Tibial artery (tissue), 4 donors: ENCODE results near the gene ARPC5L.
"Not testable (repeated sequence)": the region's sequence is repeated elsewhere in the genome, so short reads cannot be mapped to it uniquely, and the experiment has no call there.

Source experiments
- DNase-seq, 2 donors: peaks; one replicate each; pipeline ENCODE4 v3.0.0-alpha.2; 2019
- H3K27ac ChIP-seq, 2 donors: fragments of 200-600 bp; sonication (generic) in 1 of 2; 1 replicate in 1 of 2; 2 replicates in 1 of 2; pipeline ENCODE4 v1.5.1; 2018 to 2019; ENCODE audit warnings: mild to moderate bottlenecking in 1 of 2
- H3K27me3 ChIP-seq, 2 donors: fragments of 200-600 bp; sonication (generic) in 1 of 2; one replicate each; pipeline versions ENCODE4 v1.5.1 to v1.6.0; 2016 to 2019
- H3K36me3 ChIP-seq, 3 donors: fragments of 200-600 bp; sonication (generic) in 2 of 3; one replicate each; pipeline ENCODE4 v1.5.1; 2016 to 2019; ENCODE audit warnings: mild to moderate bottlenecking in 2 of 3
- H3K4me1 ChIP-seq, 4 donors: fragments of 200-600 bp; sonication (generic) in 2 of 4; 1 replicate in 3 of 4; 2 replicates in 1 of 4; pipeline ENCODE4 v1.5.1; 2016 to 2019
- H3K4me3 ChIP-seq, 2 donors: fragments of 200-600 bp; sonication (generic) in 1 of 2; 1 replicate in 1 of 2; 2 replicates in 1 of 2; pipeline ENCODE4 v1.5.1; 2018 to 2019; ENCODE audit warnings: mild to moderate bottlenecking in 2 of 2
- H3K9me3 ChIP-seq, 3 donors: fragments of 200-600 bp; sonication (generic) in 1 of 3; one replicate each; pipeline ENCODE4 v1.5.1; 2016 to 2019
- CTCF ChIP-seq, 2 experiments: fragments of 200-600 bp in 1 of 2; fragments of 450-650 bp in 1 of 2; IDR thresholded peaks; one replicate each; pipeline ENCODE4 v1.5.1; 2017 to 2019; ENCODE audit warnings: antibody characterized with exemption in 2 of 2, mild to moderate bottlenecking in 1 of 2, moderate library complexity in 1 of 2
- intact Hi-C: fragments of 100-400 bp; cut with DNase I; formaldehyde crosslinking; loops from one replicate; pipeline ENCODE4 v1.15.0; 2023; ENCODE audit warnings: low total_unique reads

ARPC5L gene

GRCh38 chr9:124830593-124830992, 31.3 kb upstream of the ARPC5L start:
- no peak for TF ChIP-seq CTCF (IDR thresholded peaks at IDR 0.05)

GRCh38 chr9:124831642-124832364, 30.1 kb upstream of the ARPC5L start:
- H3K36me3 ChIP-seq, result no peaks in the 10 kb centered on the region
- H3K27me3 ChIP-seq, result no peaks in the 10 kb centered on the region
- no peak for TF ChIP-seq CTCF (IDR thresholded peaks at IDR 0.05)
- H3K4me1 ChIP-seq, result peaks cover 0 to 38% (median 18%) of the 10 kb centered on the region in 4 donors
- DNase-seq, result no peak
- H3K9me3 ChIP-seq, result no peaks in the 10 kb centered on the region
- intact Hi-C loops, result no loop called here
- H3K27ac ChIP-seq, result peak overlapping the region in 1 of 2 donors; percentile 60
- no peak overlapping the region for H3K4me3 ChIP-seq

More at GRCh38 chr9:124830593-124830992, 31.3 kb upstream of the ARPC5L start:
- Histone ChIP-seq H3K36me3 (no peaks in the 10 kb centered on the region), H3K4me3 (no peak overlapping the region), H3K27me3 (no peaks in the 10 kb centered on the region), H3K9me3 (no peaks in the 10 kb centered on the region), H3K27ac (no peak overlapping the region), H3K4me1 (peaks cover 0 to 32% (median 18%) of the 10 kb centered on the region in 4 donors)
- intact Hi-C loops, result no loop called here
- no peak for DNase-seq

- Histone ChIP-seq H3K4me3 (no peak overlapping the region), H3K36me3 (no peaks in the 10 kb centered on the region)
Measured at GRCh38 chr9:124834591-124834990, 27.3 kb upstream of the ARPC5L start.

GRCh38 chr9:124835026-124835557, 26.8 kb upstream of the ARPC5L start:
- Histone ChIP-seq H3K4me1 (peaks cover 0 to 38% (median 18%) of the 10 kb centered on the region in 4 donors), H3K4me3 (no peak overlapping the region), H3K9me3 (no peaks in the 10 kb centered on the region), H3K36me3 (no peaks in the 10 kb centered on the region), H3K27me3 (peaks cover 0 to 4% of the 10 kb centered on the region in 2 donors), H3K27ac (peak overlapping the region; percentile 21 to 26)
- intact Hi-C loops, result no loop called here
- no peak for TF ChIP-seq CTCF (IDR thresholded peaks at IDR 0.05)
- DNase-seq, result peak in 1 of 2 donors; percentile 80

More at GRCh38 chr9:124834591-124834990, 27.3 kb upstream of the ARPC5L start:
- DNase-seq, result no peak
- Histone ChIP-seq H3K27ac (peak overlapping the region; percentile 21 to 26), H3K27me3 (peaks cover 0 to 1% of the 10 kb centered on the region in 2 donors), H3K9me3 (no peaks in the 10 kb centered on the region), H3K4me1 (peaks cover 0 to 38% (median 18%) of the 10 kb centered on the region in 4 donors)
- intact Hi-C loops, result no loop called here
- TF ChIP-seq CTCF (IDR thresholded peaks at IDR 0.05), result no peak

- DNase-seq, H3K36me3 ChIP-seq, H3K4me3 ChIP-seq, H3K27ac ChIP-seq, intact Hi-C loops, H3K27me3 ChIP-seq, H3K9me3 ChIP-seq: not testable (repeated sequence)
- H3K4me1 ChIP-seq, result peaks cover 0 to 21% (median 12%) of the 10 kb centered on the region in 4 donors
Measured at GRCh38 chr9:124838132-124838531, 23.8 kb upstream of the ARPC5L start.

GRCh38 chr9:124838567-124839275, 23.2 kb upstream of the ARPC5L start:
- H3K9me3 ChIP-seq, H3K27ac ChIP-seq, DNase-seq, H3K27me3 ChIP-seq, H3K4me3 ChIP-seq, intact Hi-C loops, H3K36me3 ChIP-seq: not testable (repeated sequence)
- H3K4me1 ChIP-seq, result peaks cover 0 to 19% (median 12%) of the 10 kb centered on the region in 4 donors
